SK-N-SH (cell line): ENCODE data around the gene ZNF516. TPM values are rescaled to one million over a fixed set of nuclear protein-coding genes. Genes with fewer than 3 reads are reported as not detected.

Experiments used
- CTCF ChIA-PET: fragments of 300-600, 350-600 bp; formaldehyde crosslinking; extraction: SDS; loops from one replicate; lab custom pipeline; 2021; lab: Yijun Ruan, JAX
- POLR2A ChIA-PET: fragments of 350-600 bp; sonication (Branson Sonifier 250); formaldehyde crosslinking; extraction: SDS; loops from one replicate; lab custom pipeline; 2020; ENCODE audit warnings: antibody characterized with exemption, inconsistent platforms; lab: Yijun Ruan, JAX
- DNase-seq: peaks from one replicate; pipeline ENCODE4 v3.0.0; 2012
- H2AFZ ChIP-seq: fragments of 200-600 bp; sonication (generic); 2 replicates; pipeline ENCODE4 v1.8.1; 2016; ENCODE audit warnings: antibody characterized with exemption, mild to moderate bottlenecking, low read depth
- H3F3A ChIP-seq: fragments of 200-600 bp; sonication (generic); replicated peaks from 2 replicates; pipeline ENCODE3; 2016; ENCODE audit warnings: antibody characterized with exemption, mild to moderate bottlenecking; ENCODE audit not compliant: insufficient read depth
- H3K27ac ChIP-seq, 2 experiments: fragments of 200-500 bp in 1 of 2; fragments of 200-600 bp in 1 of 2; sonication (Bioruptor generic) in 1 of 2; sonication (generic), shearing (Covaris generic) in 1 of 2; 2 replicates each; pipeline versions ENCODE4 v1.5.1 to v1.6.1; 2014 to 2016; ENCODE audit warnings: low read depth in 2 of 2, inconsistent platforms in 1 of 2, low read length in 1 of 2, mild to moderate bottlenecking in 1 of 2, mixed read lengths in 1 of 2
- H3K27me3 ChIP-seq: fragments of 200-600 bp; sonication (generic), shearing (Covaris generic); 2 replicates; pipeline ENCODE4 v1.6.1; 2016; ENCODE audit warnings: mixed run types; ENCODE audit not compliant: insufficient read depth
- H3K36me3 ChIP-seq, 2 experiments: fragments of 200-500 bp in 1 of 2; fragments of 200-600 bp in 1 of 2; sonication (Bioruptor generic) in 1 of 2; sonication (generic) in 1 of 2; replicated peaks in 1 of 2; 2 replicates each; pipeline versions ENCODE3 to v1.5.1; 2014 to 2016; ENCODE audit warnings: low read length in 1 of 2, mild to moderate bottlenecking in 1 of 2; ENCODE audit not compliant: insufficient read depth in 2 of 2, control insufficient read depth in 1 of 2
- H3K4me1 ChIP-seq, 2 experiments: fragments of 200-500 bp in 1 of 2; fragments of 200-600 bp in 1 of 2; sonication (Bioruptor generic) in 1 of 2; sonication (generic), shearing (Covaris generic) in 1 of 2; 2 replicates each; pipeline versions ENCODE4 v1.5.1 to v1.6.1; 2014 to 2016; ENCODE audit warnings: low read depth in 1 of 2, low read length in 1 of 2, mixed run types in 1 of 2; ENCODE audit not compliant: insufficient read depth in 2 of 2, control insufficient read depth in 1 of 2
- H3K4me2 ChIP-seq: fragments of 200-600 bp; sonication (generic), shearing (Covaris generic); 2 replicates; pipeline ENCODE4 v1.6.1; 2017; ENCODE audit warnings: mixed run types
- H3K4me3 ChIP-seq, 2 experiments: fragments of 200-500 bp in 1 of 2; fragments of 200-600 bp in 1 of 2; sonication (Bioruptor generic) in 1 of 2; sonication (generic), shearing (Covaris generic) in 1 of 2; 2 replicates each; pipeline versions ENCODE4 v1.5.1 to v1.8.1; 2014 to 2016; ENCODE audit warnings: low read depth in 2 of 2, inconsistent platforms in 1 of 2, low read length in 1 of 2, mild to moderate bottlenecking in 1 of 2, mixed read lengths in 1 of 2, moderate library complexity in 1 of 2
- H3K79me2 ChIP-seq: fragments of 200-600 bp; sonication (generic); 2 replicates; pipeline ENCODE4 v1.8.1; 2017; ENCODE audit warnings: mild to moderate bottlenecking; ENCODE audit not compliant: insufficient read depth
- H3K9ac ChIP-seq: fragments of 200-600 bp; sonication (generic); 2 replicates; pipeline ENCODE4 v1.6.1; 2017; ENCODE audit warnings: mixed run types
- H3K9me2 ChIP-seq: fragments of 200-600 bp; sonication (generic); 2 replicates; pipeline ENCODE4 v1.6.1; 2017; ENCODE audit warnings: mixed run types
- H3K9me3 ChIP-seq: fragments of 200-600 bp; sonication (generic); 2 replicates; pipeline ENCODE4 v1.6.1; 2017; ENCODE audit warnings: mixed run types, mild to moderate bottlenecking, moderate library complexity
- H4K20me1 ChIP-seq: fragments of 200-600 bp; sonication (generic); 2 replicates; pipeline ENCODE4 v1.6.1; 2017; ENCODE audit warnings: mild to moderate bottlenecking, mixed run types; ENCODE audit not compliant: insufficient read depth
- ELF1 ChIP-seq: IDR thresholded peaks from 2 replicates; pipeline ENCODE4 v1.4.0; 2012
- EP300 ChIP-seq, 2 experiments: IDR thresholded peaks; 2 replicates each; pipeline versions ENCODE4 v1.4.0 to v1.6.1; 2012; ENCODE audit warnings: borderline replicate concordance in 1 of 2, low read depth in 1 of 2, low read length in 1 of 2
- EZH2phosphoT487 ChIP-seq: fragments of 200-600 bp; sonication (generic); IDR thresholded peaks from 2 replicates; pipeline ENCODE4 v1.6.1; 2017; ENCODE audit warnings: low read depth, mixed run types, mild to moderate bottlenecking, antibody characterized with exemption, moderate library complexity, borderline replicate concordance
- FOSL2 ChIP-seq: IDR thresholded peaks from 2 replicates; pipeline ENCODE4 v1.4.0; 2012; ENCODE audit warnings: low read depth, mild to moderate bottlenecking, moderate library complexity, borderline replicate concordance
- FOXM1 ChIP-seq: IDR thresholded peaks from 2 replicates; pipeline ENCODE4 v1.4.0; 2012; ENCODE audit warnings: low read depth, mild to moderate bottlenecking
- JUND ChIP-seq: IDR thresholded peaks from 2 replicates; pipeline ENCODE4 v1.4.0; 2012
- MEF2A ChIP-seq: IDR thresholded peaks from 2 replicates; pipeline ENCODE4 v1.4.0; 2012; ENCODE audit warnings: low read depth, borderline replicate concordance
- MXI1 ChIP-seq: IDR thresholded peaks from 2 replicates; pipeline ENCODE4 v1.6.1; 2012; ENCODE audit warnings: mild to moderate bottlenecking, low read depth, low read length, improper control_type of control experiment
- NFIC ChIP-seq: IDR thresholded peaks from 2 replicates; pipeline ENCODE4 v1.4.0; 2012; ENCODE audit warnings: borderline replicate concordance
- NRF1 ChIP-seq: IDR thresholded peaks from 2 replicates; pipeline ENCODE4 v1.6.1; 2012; ENCODE audit warnings: low read depth, mild to moderate bottlenecking, low read length
- RCOR1 ChIP-seq: fragments of 150-350 bp; IDR thresholded peaks from 2 replicates; pipeline ENCODE4 v1.6.1; 2017; ENCODE audit warnings: antibody characterized with exemption, low read length
- RFX5 ChIP-seq: IDR thresholded peaks from 2 replicates; pipeline ENCODE4 v1.6.1; 2012; ENCODE audit warnings: mild to moderate bottlenecking, improper control_type of control experiment, low read length
- RXRA ChIP-seq: IDR thresholded peaks from 2 replicates; pipeline ENCODE4 v1.4.0; 2012; ENCODE audit warnings: low read depth, mild to moderate bottlenecking, borderline replicate concordance
- SMC3 ChIP-seq: IDR thresholded peaks from 2 replicates; pipeline ENCODE4 v1.6.1; 2012; ENCODE audit warnings: low read depth, low read length, improper control_type of control experiment
- TAF1 ChIP-seq: IDR thresholded peaks from 2 replicates; pipeline ENCODE4 v1.6.1; 2012; ENCODE audit warnings: low read depth, mild to moderate bottlenecking, low read length, moderate library complexity, borderline replicate concordance
- TCF12 ChIP-seq: IDR thresholded peaks from 2 replicates; pipeline ENCODE4 v1.4.0; 2012
- TEAD4 ChIP-seq: IDR thresholded peaks from 2 replicates; pipeline ENCODE4 v1.4.0; 2012; ENCODE audit warnings: mild to moderate bottlenecking, borderline replicate concordance; ENCODE audit not compliant: insufficient read depth
- YY1 ChIP-seq: IDR thresholded peaks from 2 replicates; pipeline ENCODE4 v1.4.0; 2012; ENCODE audit warnings: low read depth, mild to moderate bottlenecking
- WGBS: methylation state at CpG from one replicate; pipeline ENCODE4 v1.1.6; 2017; ENCODE audit warnings: low lambda C conversion rate; 5-methylcytosine and 5-hydroxymethylcytosine counted together
- polyA plus RNA-seq, 3 experiments: library from polyadenylated mRNA; depleted of rRNA; stranded (reverse); fragments of >200 nt; gene quantifications; 2 replicates each; pipeline ENCODE4 v1.2.3, GENCODE V29; 2012
- TF ChIP-seq, protein P1 (sequence below): fragments of 150-350 bp; IDR thresholded peaks from 2 replicates; pipeline ENCODE4 v1.6.1; 2016; ENCODE audit warnings: mild to moderate bottlenecking, low read depth, low read length

Gene ZNF516
- polyA plus RNA-seq, 1 of the 3 experiments (the other 2 are of a cell fraction): 4.4 TPM

DNA sequence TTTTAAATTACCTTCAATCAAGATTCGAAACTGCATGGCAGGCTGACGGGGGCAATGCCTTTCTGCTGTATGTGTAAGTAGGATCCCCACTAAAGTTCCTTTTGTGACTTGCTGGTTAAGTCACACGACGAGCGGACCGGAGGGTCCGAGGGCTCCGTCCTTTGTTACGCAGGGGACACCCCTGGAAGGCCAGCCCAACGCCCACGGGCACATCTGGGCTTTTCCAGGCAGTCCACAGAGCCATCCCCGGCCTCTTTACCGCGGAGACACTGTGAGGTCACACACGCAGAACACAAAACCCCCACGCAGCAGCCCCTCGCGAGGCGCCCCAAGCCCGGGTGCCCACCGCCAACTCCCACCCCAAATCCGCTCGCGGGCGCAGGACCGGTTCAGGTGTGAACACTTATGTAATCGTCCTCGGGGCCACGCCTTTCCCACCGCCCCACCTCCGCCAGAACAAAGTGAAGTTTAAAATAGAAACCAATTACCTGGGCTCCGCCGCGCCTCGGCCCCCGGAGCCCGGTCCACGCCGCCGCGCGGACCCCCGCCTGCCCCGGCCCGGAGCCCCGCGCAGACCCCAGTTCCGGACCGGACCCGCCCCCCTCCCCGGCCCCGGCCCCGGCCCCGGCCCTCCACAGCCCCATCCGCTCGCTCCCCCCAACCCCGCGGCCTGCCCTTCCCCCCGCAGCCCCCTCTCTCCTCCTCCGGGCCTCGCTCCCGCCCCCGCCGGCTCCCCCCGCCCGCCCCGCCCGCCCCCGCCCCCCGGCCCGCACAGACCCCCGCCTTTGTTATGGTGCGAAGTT is 4.2 kb downstream of the ZNF516 start:
- Histone ChIP-seq H3K9me3 (no peaks in the 10 kb centered on the region), H3K4me1 (peaks cover 15 to 27% of the 10 kb centered on the region in 2 experiments; a peak in 3 of 4 replicates), H3K27ac (peak overlapping the region; percentile 13 to 43; a peak in 2 of 4 replicates), H3F3A (peaks cover 10% of the 10 kb centered on the region), H4K20me1 (peaks cover 6% of the 10 kb centered on the region; the same call in 1 of the 2 replicates), H2AFZ (no peak overlapping the region), H3K79me2 (peaks cover 31% of the 10 kb centered on the region), H3K27me3 (no peaks in the 10 kb centered on the region; the same call in 1 of the 2 replicates), H3K4me2 (peak overlapping the region; percentile 65), H3K4me3 (peak overlapping the region; percentile 58 to 68), H3K9me2 (no peaks in the 10 kb centered on the region), H3K36me3 (no peaks in the 10 kb centered on the region), H3K9ac (peak overlapping the region; percentile 52; the same call in 1 of the 2 replicates)
- WGBS: under 1% methylated on average over 26 of the region's 73 CpGs
- POLR2A ChIA-PET: no interaction called here
- CTCF ChIA-PET: interaction anchor here (0.9 to 1.1 kb wide), 2 partner anchors 10 to 92 kb away, joined by 3 to 4 read pairs; no protein-coding TSS in a partner anchor
- DNase-seq: peak; percentile 44
- TF ChIP-seq NFIC (no peak), RFX5 (no peak), RXRA (no peak), JUND (no peak), FOSL2 (no peak), EP300 (IDR thresholded peaks at IDR 0.05; ENCODE audit: borderline replicate concordance in 1 of 2, low read depth in 1 of 2, low read length in 1 of 2) (no peak), ELF1 (no peak), SMC3 (no peak), MEF2A (no peak), FOXM1 (no peak), YY1 (no peak), NRF1 (no peak)
- TF ChIP-seq, protein P1, sequence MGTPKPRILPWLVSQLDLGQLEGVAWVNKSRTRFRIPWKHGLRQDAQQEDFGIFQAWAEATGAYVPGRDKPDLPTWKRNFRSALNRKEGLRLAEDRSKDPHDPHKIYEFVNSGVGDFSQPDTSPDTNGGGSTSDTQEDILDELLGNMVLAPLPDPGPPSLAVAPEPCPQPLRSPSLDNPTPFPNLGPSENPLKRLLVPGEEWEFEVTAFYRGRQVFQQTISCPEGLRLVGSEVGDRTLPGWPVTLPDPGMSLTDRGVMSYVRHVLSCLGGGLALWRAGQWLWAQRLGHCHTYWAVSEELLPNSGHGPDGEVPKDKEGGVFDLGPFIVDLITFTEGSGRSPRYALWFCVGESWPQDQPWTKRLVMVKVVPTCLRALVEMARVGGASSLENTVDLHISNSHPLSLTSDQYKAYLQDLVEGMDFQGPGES: no peak

DNA sequence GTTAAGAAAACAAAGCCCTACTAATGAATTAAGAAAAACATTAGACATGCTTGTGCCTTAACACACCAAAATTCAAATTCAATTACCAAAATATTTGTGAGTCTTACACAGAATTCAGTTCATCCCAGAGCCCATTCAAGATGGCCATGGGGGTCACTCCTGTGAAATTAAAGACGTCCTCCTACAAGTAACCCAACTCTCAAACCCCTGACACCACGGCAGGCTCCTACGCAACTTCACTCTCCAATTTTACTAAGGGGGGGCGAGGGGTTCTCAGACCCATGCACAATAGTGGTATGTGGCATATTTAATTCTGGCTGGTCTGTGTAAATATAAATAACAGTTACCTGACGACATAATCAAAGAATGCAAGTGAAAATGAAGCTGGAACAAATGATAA is 5.0 kb downstream of the ZNF516 start:
- ChIA-PET POLR2A (no interaction called here), CTCF (interaction anchor here (0.9 to 1.1 kb wide), 2 partner anchors 10 to 91 kb away, joined by 3 to 4 read pairs; no protein-coding TSS in a partner anchor)
- Histone ChIP-seq H3K36me3 (no peaks in the 10 kb centered on the region), H3K27me3 (no peaks in the 10 kb centered on the region; the same call in 1 of the 2 replicates), H4K20me1 (peaks cover 6% of the 10 kb centered on the region; the same call in 1 of the 2 replicates), H3F3A (peaks cover 10% of the 10 kb centered on the region), H2AFZ (no peak overlapping the region), H3K9ac (no peak overlapping the region), H3K4me3 (peak overlapping the region; percentile 58 to 68), H3K9me2 (no peaks in the 10 kb centered on the region), H3K9me3 (no peaks in the 10 kb centered on the region), H3K4me2 (peak overlapping the region; percentile 65), H3K27ac (no peak overlapping the region), H3K79me2 (peaks cover 31% of the 10 kb centered on the region), H3K4me1 (peaks cover 15 to 30% of the 10 kb centered on the region in 2 experiments; a peak in 3 of 4 replicates)
- no peak for DNase-seq
- TF ChIP-seq TEAD4: no peak
- no peak for TF ChIP-seq RXRA
- no peak for TF ChIP-seq MXI1
- TF ChIP-seq TAF1: no peak
- TF ChIP-seq TCF12: no peak
- TF ChIP-seq, protein P1: no peak
- no peak for TF ChIP-seq FOSL2
- TF ChIP-seq NRF1: no peak
- TF ChIP-seq SMC3: no peak
- no peak for TF ChIP-seq EP300 (IDR thresholded peaks at IDR 0.05; ENCODE audit: borderline replicate concordance in 1 of 2, low read depth in 1 of 2, low read length in 1 of 2)
- TF ChIP-seq RFX5: no peak
- no peak for TF ChIP-seq FOXM1
- no peak for TF ChIP-seq RCOR1
- TF ChIP-seq EZH2phosphoT487: no peak
- 40% methylated on average over 5 of the region's 5 CpGs for WGBS
